ENCODE measurements around the gene EFCAB8.

Gene EFCAB8

GRCh38 chr20:33010674-33011449 lies 152.1 kb downstream of the EFCAB8 start:
- DNase-seq = no peak

Data from stimulated activated CD4-positive, alpha-beta T cell treated with anti-CD3 and anti-CD28 coated beads, Interleukin-4, amount 100 ng/mL, for 1 hour (primary cell).